GM23338 (cell line): ENCODE measurements around the gene MUCL3. TPM values are rescaled to one million over a fixed set of nuclear protein-coding genes. Genes with fewer than 3 reads are reported as not detected.

Experiments
- ATAC-seq: fragments of 200-7000 bp; cut with Tn5 transposase; 3 replicates; pipeline ENCODE4 v1.9.1; 2020
- DNase-seq: peaks from one replicate; pipeline ENCODE4 v3.0.0-alpha.2; 2015; ENCODE audit warnings: low spot score
- H2AFZ ChIP-seq: fragments of 200-600 bp; sonication (generic); 2 replicates; pipeline ENCODE4 v1.8.0; 2016; ENCODE audit warnings: antibody characterized with exemption, mild to moderate bottlenecking, moderate library complexity
- H3F3A ChIP-seq: fragments of 200-600 bp; sonication (generic); replicated peaks from 2 replicates; pipeline ENCODE4 v1.8.0; 2017; ENCODE audit warnings: antibody characterized with exemption, mixed run types, low read depth
- H3K27ac ChIP-seq: fragments of 200-600 bp; sonication (generic); 2 replicates; pipeline ENCODE4 v1.6.1; 2016; ENCODE audit warnings: low read depth
- H3K27me3 ChIP-seq: fragments of 200-600 bp; sonication (generic); 2 replicates; pipeline ENCODE4 v1.8.0; 2016; ENCODE audit warnings: mild to moderate bottlenecking, mixed run types, moderate library complexity; ENCODE audit not compliant: insufficient read depth
- H3K36me3 ChIP-seq: fragments of 200-600 bp; sonication (generic); 2 replicates; pipeline ENCODE4 v1.8.0; 2016; ENCODE audit warnings: mild to moderate bottlenecking; ENCODE audit not compliant: insufficient read depth
- H3K4me1 ChIP-seq: fragments of 200-600 bp; sonication (generic); 2 replicates; pipeline ENCODE4 v1.8.0; 2016; ENCODE audit warnings: mild to moderate bottlenecking, moderate library complexity; ENCODE audit not compliant: insufficient read depth
- H3K4me2 ChIP-seq: fragments of 200-600 bp; sonication (generic); 2 replicates; pipeline ENCODE4 v1.7.1; 2017; ENCODE audit warnings: mixed run types
- H3K4me3 ChIP-seq: fragments of 200-600 bp; sonication (generic); 2 replicates; pipeline ENCODE4 v1.6.1; 2016; ENCODE audit warnings: mixed run types
- H3K79me2 ChIP-seq: fragments of 200-600 bp; sonication (generic); replicated peaks from 2 replicates; pipeline ENCODE4 v1.8.0; 2017; ENCODE audit warnings: mild to moderate bottlenecking; ENCODE audit not compliant: insufficient read depth
- H3K9me2 ChIP-seq: fragments of 200-600 bp; sonication (generic); 2 replicates; pipeline ENCODE4 v1.8.0; 2017; ENCODE audit not compliant: insufficient read depth
- H4K20me1 ChIP-seq: fragments of 200-600 bp; sonication (generic); replicated peaks from 2 replicates; pipeline ENCODE4 v1.8.0; 2017; ENCODE audit warnings: mild to moderate bottlenecking; ENCODE audit not compliant: insufficient read depth
- H3K27ac Mint-ChIP-seq: 2 replicates; pipeline ENCODE4 v1.8.0; 2020; ENCODE audit warnings: inconsistent platforms, mild to moderate bottlenecking, moderate library complexity, mixed read lengths
- H3K27me3 Mint-ChIP-seq: 3 replicates; pipeline ENCODE4 v1.8.0; 2022; ENCODE audit warnings: low read depth, mild to moderate bottlenecking, moderate library complexity, mixed read lengths, inconsistent platforms; ENCODE audit not compliant: insufficient read depth, poor library complexity
- H3K36me3 Mint-ChIP-seq: 3 replicates; pipeline ENCODE4 v1.8.0; 2021; ENCODE audit warnings: low read depth, mild to moderate bottlenecking, inconsistent platforms, moderate library complexity, mixed read lengths
- H3K4me1 Mint-ChIP-seq: 3 replicates; pipeline ENCODE4 v1.8.0; 2020; ENCODE audit warnings: mild to moderate bottlenecking, inconsistent platforms, mixed read lengths
- H3K4me3 Mint-ChIP-seq: 3 replicates; pipeline ENCODE4 v1.8.0; 2021; ENCODE audit warnings: moderate library complexity, mild to moderate bottlenecking, inconsistent platforms, mixed read lengths
- H3K9me3 Mint-ChIP-seq: 3 replicates; pipeline ENCODE4 v1.8.0; 2020; ENCODE audit warnings: moderate library complexity, mild to moderate bottlenecking, inconsistent platforms, mixed read lengths
- ETS1 ChIP-seq: IDR thresholded peaks from 2 replicates; pipeline ENCODE4 v1.6.1; 2016; ENCODE audit warnings: antibody characterized with exemption
- NANOG ChIP-seq: IDR thresholded peaks from 2 replicates; pipeline ENCODE4 v1.6.1; 2016; ENCODE audit warnings: antibody characterized with exemption, borderline replicate concordance
- STAT1 ChIP-seq: IDR thresholded peaks from one replicate; pipeline ENCODE4 v1.6.1; 2016; ENCODE audit warnings: antibody characterized with exemption; ENCODE audit not compliant: unreplicated experiment
- ZNF331 ChIP-seq: fragments of 250-450 bp; sonication (Bioruptor Pico); IDR thresholded peaks from 2 replicates; pipeline ENCODE4 v1.5.0; 2020; ENCODE audit warnings: low read depth, mild to moderate bottlenecking, moderate library complexity
- ZNF462 ChIP-seq: fragments of 250-450 bp; sonication (Bioruptor Pico); IDR thresholded peaks from 2 replicates; pipeline ENCODE4 v1.5.0; 2020; ENCODE audit warnings: mild to moderate bottlenecking, moderate library complexity
- polyA plus RNA-seq: library from polyadenylated mRNA; unstranded; fragments of >200 nt; fragmentation: Nextera tagmentation; extraction: Ambion mirVana; gene quantifications from 2 replicates; pipeline ENCODE4 v1.2.1, GENCODE V29; 2016
- total RNA-seq: library from RNA; depleted of rRNA; stranded (reverse); fragments of >200 nt; shearing (Covaris generic); gene quantifications from 2 replicates; pipeline ENCODE4 v1.2.3, GENCODE V29; 2014
- TF ChIP-seq, protein P1 (sequence below), 2 experiments: fragments of 200-600 bp in 1 of 2; sonication (generic) in 1 of 2; conservative IDR thresholded peaks; 2 replicates each; pipeline versions ENCODE4 v1.5.1 to v1.6.1; 2016 to 2017; ENCODE audit warnings: antibody characterized with exemption in 2 of 2, low read depth in 2 of 2, mild to moderate bottlenecking in 2 of 2, moderate library complexity in 1 of 2
- TF ChIP-seq, protein P2 (sequence below): IDR thresholded peaks from one replicate; pipeline ENCODE4 v1.6.1; 2018; ENCODE audit warnings: antibody characterized with exemption; ENCODE audit not compliant: unreplicated experiment

Gene MUCL3
- total and polyA plus RNA-seq, 2 experiments from 2014 or later = 0.32 TPM; not detected in 1

DNA sequence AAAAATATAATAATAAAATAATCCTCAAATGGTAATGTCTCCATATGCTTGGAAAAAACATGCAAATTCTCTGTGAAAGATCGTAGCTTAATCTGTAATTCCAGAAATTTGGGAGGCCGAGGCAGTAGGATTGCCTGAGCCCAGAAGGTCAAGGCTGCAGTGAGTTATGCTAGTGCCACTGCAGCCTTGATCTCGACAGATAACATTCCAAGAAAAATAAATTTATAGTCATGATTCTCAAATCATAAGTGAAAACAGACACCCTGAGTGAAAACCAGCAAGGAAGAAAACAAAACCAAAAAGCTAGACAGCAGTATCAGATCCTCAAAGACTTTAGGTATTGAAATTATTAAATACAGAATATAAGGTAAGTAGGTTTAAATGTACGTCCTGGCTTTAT lies 38.9 kb downstream of the MUCL3 start:
- Histone ChIP-seq H4K20me1 (no peaks in the 10 kb centered on the region), H3F3A (no peaks in the 10 kb centered on the region), H3K36me3 (no peaks in the 10 kb centered on the region), H3K27ac (no peak overlapping the region), H3K79me2 (no peaks in the 10 kb centered on the region), H3K9me2 (peaks cover 10% of the 10 kb centered on the region; the same call in 1 of the 2 replicates), H3K4me1 (0 out of 2 replicates have a peak, but pooled peaks cover 6% of the 10 kb centered on the region), H2AFZ (no peak overlapping the region), H3K27me3 (no peaks in the 10 kb centered on the region), H3K4me3 (no peak overlapping the region), H3K4me2 (no peak overlapping the region)
- Mint-ChIP-seq H3K36me3 (no peaks in the 10 kb centered on the region), H3K27me3 (peaks cover 6% of the 10 kb centered on the region), H3K9me3 (no peaks in the 10 kb centered on the region), H3K4me3 (no peak overlapping the region), H3K27ac (no peak overlapping the region), H3K4me1 (peaks cover 28% of the 10 kb centered on the region)
- ATAC-seq = no peak
- TF ChIP-seq, protein P1, sequence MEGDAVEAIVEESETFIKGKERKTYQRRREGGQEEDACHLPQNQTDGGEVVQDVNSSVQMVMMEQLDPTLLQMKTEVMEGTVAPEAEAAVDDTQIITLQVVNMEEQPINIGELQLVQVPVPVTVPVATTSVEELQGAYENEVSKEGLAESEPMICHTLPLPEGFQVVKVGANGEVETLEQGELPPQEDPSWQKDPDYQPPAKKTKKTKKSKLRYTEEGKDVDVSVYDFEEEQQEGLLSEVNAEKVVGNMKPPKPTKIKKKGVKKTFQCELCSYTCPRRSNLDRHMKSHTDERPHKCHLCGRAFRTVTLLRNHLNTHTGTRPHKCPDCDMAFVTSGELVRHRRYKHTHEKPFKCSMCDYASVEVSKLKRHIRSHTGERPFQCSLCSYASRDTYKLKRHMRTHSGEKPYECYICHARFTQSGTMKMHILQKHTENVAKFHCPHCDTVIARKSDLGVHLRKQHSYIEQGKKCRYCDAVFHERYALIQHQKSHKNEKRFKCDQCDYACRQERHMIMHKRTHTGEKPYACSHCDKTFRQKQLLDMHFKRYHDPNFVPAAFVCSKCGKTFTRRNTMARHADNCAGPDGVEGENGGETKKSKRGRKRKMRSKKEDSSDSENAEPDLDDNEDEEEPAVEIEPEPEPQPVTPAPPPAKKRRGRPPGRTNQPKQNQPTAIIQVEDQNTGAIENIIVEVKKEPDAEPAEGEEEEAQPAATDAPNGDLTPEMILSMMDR (conservative IDR thresholded peaks at IDR 0.05; ENCODE audit: low read depth in 2 of 2) = no peak
- TF ChIP-seq ZNF331 (CRISPR knock-in tag) (no peak), ETS1 (no peak)
- TF ChIP-seq, protein P2, sequence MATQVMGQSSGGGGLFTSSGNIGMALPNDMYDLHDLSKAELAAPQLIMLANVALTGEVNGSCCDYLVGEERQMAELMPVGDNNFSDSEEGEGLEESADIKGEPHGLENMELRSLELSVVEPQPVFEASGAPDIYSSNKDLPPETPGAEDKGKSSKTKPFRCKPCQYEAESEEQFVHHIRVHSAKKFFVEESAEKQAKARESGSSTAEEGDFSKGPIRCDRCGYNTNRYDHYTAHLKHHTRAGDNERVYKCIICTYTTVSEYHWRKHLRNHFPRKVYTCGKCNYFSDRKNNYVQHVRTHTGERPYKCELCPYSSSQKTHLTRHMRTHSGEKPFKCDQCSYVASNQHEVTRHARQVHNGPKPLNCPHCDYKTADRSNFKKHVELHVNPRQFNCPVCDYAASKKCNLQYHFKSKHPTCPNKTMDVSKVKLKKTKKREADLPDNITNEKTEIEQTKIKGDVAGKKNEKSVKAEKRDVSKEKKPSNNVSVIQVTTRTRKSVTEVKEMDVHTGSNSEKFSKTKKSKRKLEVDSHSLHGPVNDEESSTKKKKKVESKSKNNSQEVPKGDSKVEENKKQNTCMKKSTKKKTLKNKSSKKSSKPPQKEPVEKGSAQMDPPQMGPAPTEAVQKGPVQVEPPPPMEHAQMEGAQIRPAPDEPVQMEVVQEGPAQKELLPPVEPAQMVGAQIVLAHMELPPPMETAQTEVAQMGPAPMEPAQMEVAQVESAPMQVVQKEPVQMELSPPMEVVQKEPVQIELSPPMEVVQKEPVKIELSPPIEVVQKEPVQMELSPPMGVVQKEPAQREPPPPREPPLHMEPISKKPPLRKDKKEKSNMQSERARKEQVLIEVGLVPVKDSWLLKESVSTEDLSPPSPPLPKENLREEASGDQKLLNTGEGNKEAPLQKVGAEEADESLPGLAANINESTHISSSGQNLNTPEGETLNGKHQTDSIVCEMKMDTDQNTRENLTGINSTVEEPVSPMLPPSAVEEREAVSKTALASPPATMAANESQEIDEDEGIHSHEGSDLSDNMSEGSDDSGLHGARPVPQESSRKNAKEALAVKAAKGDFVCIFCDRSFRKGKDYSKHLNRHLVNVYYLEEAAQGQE = no peak
- DNase-seq = no peak

DNA sequence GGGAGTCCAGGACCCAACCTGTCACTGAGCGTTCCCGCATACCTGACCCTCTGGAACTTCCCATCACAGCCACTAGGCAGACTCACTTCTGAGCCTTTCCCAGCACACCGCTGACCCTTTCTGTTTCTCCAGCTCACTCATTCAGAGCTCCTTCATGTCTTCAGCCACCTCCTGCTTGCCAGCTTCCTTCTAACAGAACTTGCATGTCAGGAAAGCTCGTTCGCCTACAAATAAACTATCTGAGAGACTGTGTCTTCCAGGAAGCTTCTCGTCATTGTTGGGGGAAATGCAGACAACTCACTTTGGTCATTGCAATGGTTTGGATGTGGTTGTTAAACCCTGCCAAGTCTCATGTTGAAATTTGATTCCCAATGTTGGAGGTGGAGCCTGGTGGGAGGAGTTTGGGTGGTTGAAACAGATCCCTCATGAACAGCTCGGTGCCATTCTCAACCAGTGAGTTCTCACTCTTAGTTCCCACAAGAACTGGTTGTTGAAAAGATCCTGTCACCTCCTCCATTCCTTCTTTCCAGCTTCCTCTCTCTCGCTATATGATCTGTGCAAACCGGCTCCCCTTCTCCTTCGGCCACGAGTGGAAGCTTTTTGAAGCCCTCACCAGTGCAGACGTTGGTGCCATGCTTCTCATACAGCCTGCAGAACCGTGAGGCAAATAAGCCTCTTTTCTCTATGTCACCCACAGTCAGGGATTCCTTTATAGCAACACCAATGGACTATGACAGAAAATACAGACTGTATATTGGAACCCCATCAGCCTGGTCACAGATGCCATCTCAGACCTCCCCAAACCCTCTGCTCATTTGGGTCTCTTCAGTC lies 41.4 kb downstream of the MUCL3 start:
- Histone ChIP-seq H3K79me2 (no peaks in the 10 kb centered on the region), H3K4me1 (0 out of 2 replicates have a peak, but pooled peaks cover 6% of the 10 kb centered on the region), H3K4me2 (peak overlapping the region; percentile 60), H3K27ac (no peak overlapping the region), H3K9me2 (peaks cover 10% of the 10 kb centered on the region; the same call in 1 of the 2 replicates), H3K4me3 (peak overlapping the region; percentile 34; the same call in 1 of the 2 replicates), H3K27me3 (no peaks in the 10 kb centered on the region), H3F3A (no peaks in the 10 kb centered on the region), H4K20me1 (no peaks in the 10 kb centered on the region), H3K36me3 (no peaks in the 10 kb centered on the region), H2AFZ (peak overlapping the region; percentile 58)
- DNase-seq = peak; percentile 88
- Mint-ChIP-seq H3K27me3 (peaks cover 2% of the 10 kb centered on the region), H3K27ac (peak overlapping the region; percentile 81), H3K4me3 (peak overlapping the region; percentile 27), H3K36me3 (no peaks in the 10 kb centered on the region), H3K4me1 (peaks cover 25% of the 10 kb centered on the region), H3K9me3 (no peaks in the 10 kb centered on the region; the same call in 2 of the 3 replicates)
- peak; percentile 100 for ATAC-seq
- TF ChIP-seq NANOG (no peak), ZNF462 (CRISPR knock-in tag) (peak; percentile 69; the same call in 1 of the 2 replicates), STAT1 (no peak)
